Memory B cell (primary cell): ENCODE measurements around the gene EPHA6.

Experiments used
- ATAC-seq: fragments of 150-1000 bp; cut with Tn5 transposase; 2 replicates; pipeline ENCODE4 v1.10.0; 2021; ENCODE audit warnings: low read depth, mild to moderate bottlenecking, moderate library complexity
- DNase-seq, 2 donors: peaks; one replicate each; pipeline ENCODE4 v3.0.0; 2022; ENCODE audit warnings: low spot score in 2 of 2
- H3K27ac Mint-ChIP-seq: one replicate; pipeline ENCODE4 v1.8.0; 2022; ENCODE audit warnings: mild to moderate bottlenecking, moderate library complexity, mixed read lengths
- H3K27me3 Mint-ChIP-seq: one replicate; pipeline ENCODE4 v1.8.0; 2022; ENCODE audit warnings: mixed read lengths
- H3K36me3 Mint-ChIP-seq: one replicate; pipeline ENCODE4 v1.8.0; 2022; ENCODE audit warnings: mild to moderate bottlenecking, mixed read lengths
- H3K4me1 Mint-ChIP-seq: one replicate; pipeline ENCODE4 v1.8.0; 2022; ENCODE audit warnings: mixed read lengths
- H3K4me3 Mint-ChIP-seq: one replicate; pipeline ENCODE4 v1.8.0; 2022; ENCODE audit warnings: mild to moderate bottlenecking, moderate library complexity, mixed read lengths
- H3K9me3 Mint-ChIP-seq: one replicate; pipeline ENCODE4 v1.8.0; 2022; ENCODE audit warnings: mixed read lengths

The EPHA6 gene

GRCh38 chr3:97764407-97765238 is 950.2 kb downstream of the EPHA6 start, which contains the start of gene ARL6:
Gene ARL6, plus strand, starts transcription at chr3:97764758. Its CDS starts 3,350 bp downstream, at chr3:97768108.
- ATAC-seq: peak; percentile 87
- Mint-ChIP-seq H3K4me3 (peak within 1 kb of the TSS; percentile 98), H3K9me3 (peaks cover 1% of the 10 kb centered on the region)

GRCh38 chr3:97765336-97765735 is 950.9 kb downstream of the EPHA6 start:
- H3K36me3 Mint-ChIP-seq: peaks cover 7% of the 10 kb centered on the region
- ATAC-seq (no peak), DNase-seq (no peak)
- H3K4me3 Mint-ChIP-seq: peak overlapping the region; percentile 98
- peaks cover 1% of the 10 kb centered on the region for H3K9me3 Mint-ChIP-seq
- H3K27me3 Mint-ChIP-seq: no peaks in the 10 kb centered on the region
- H3K27ac Mint-ChIP-seq: peak overlapping the region; percentile 93
- peaks cover 12% of the 10 kb centered on the region for H3K4me1 Mint-ChIP-seq

More at GRCh38 chr3:97764407-97765238, 950.2 kb downstream of the EPHA6 start, which contains the start of gene ARL6:
- H3K36me3 Mint-ChIP-seq: peaks cover 2% of the 10 kb centered on the region
- H3K27ac Mint-ChIP-seq: peak within 1 kb of the TSS; percentile 93
- peaks cover 12% of the 10 kb centered on the region for H3K4me1 Mint-ChIP-seq
- H3K27me3 Mint-ChIP-seq: no peaks in the 10 kb centered on the region
- DNase-seq: peak; percentile 36 to 68

- DNase-seq (no peak), ATAC-seq (no peak)
- H3K9me3 Mint-ChIP-seq: no peaks in the 10 kb centered on the region
- H3K4me1 Mint-ChIP-seq: no peaks in the 10 kb centered on the region
- no peak overlapping the region for H3K4me3 Mint-ChIP-seq
- no peaks in the 10 kb centered on the region for H3K27me3 Mint-ChIP-seq
- no peak overlapping the region for H3K27ac Mint-ChIP-seq
- H3K36me3 Mint-ChIP-seq: peaks cover 24% of the 10 kb centered on the region
These were observed 958.5 kb downstream of the EPHA6 start for GRCh38 chr3:97772926-97773325.

DNA sequence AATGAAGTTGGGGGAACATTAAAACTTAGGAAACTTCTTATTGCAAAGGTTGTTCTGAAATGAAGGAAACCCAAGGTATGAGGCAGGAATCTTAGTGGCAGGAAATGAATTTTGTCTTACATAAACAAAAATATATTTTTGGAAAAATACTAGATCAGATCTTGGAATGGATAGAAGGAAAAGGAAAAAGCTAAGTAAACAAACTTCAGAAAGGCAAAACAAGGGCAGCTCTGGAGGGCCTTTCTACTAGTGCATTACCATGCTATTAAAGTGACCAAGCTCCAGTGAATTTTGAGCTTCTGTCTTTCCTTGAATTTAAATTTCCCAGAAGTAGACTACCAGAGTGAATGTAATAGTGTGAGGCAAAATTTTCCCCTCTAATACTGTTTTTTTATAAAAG is 963.8 kb downstream of the EPHA6 start:
- no peak overlapping the region for H3K4me3 Mint-ChIP-seq
- no peaks in the 10 kb centered on the region for H3K9me3 Mint-ChIP-seq
- peaks cover 9% of the 10 kb centered on the region for H3K36me3 Mint-ChIP-seq

DNA sequence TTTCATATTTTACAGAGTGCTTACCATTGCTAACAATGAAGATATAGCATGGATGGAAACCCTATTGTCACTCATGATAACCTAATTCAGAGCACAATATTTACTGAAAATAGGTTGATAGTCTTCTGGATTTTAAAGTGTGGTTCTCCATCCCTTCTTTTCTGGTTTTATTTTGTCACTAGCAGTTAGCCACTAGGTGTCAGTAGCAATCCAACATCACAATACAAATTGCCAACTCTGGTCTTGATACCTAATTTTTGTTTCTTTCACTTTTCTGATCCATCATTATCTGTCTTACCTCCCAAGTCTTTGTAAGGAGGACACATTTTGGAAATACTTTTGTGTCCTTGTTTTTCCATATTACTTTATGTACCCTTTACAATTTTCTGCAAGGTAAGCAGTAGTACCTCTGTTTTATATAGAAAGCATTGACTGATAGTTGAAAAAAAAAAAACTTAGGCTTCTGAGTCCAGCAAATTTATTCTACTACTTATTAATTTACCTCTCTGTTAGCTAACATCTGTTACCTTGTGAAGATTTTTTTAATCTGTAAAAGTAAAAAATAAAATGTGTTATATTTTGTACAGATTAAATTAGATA is 979.1 kb downstream of the EPHA6 start:
- no peak overlapping the region for H3K27ac Mint-ChIP-seq

More for the DNA sequence above, 963.8 kb downstream of the EPHA6 start:
- no peaks in the 10 kb centered on the region for H3K4me1 Mint-ChIP-seq
- no peaks in the 10 kb centered on the region for H3K27me3 Mint-ChIP-seq
- H3K27ac Mint-ChIP-seq: no peak overlapping the region
- DNase-seq: no peak
- ATAC-seq: no peak

GRCh38 chr3:97795951-97796350 is 981.6 kb downstream of the EPHA6 start:
- Mint-ChIP-seq H3K36me3 (no peaks in the 10 kb centered on the region), H3K4me1 (no peaks in the 10 kb centered on the region), H3K27ac (no peak overlapping the region), H3K27me3 (no peaks in the 10 kb centered on the region), H3K9me3 (no peaks in the 10 kb centered on the region), H3K4me3 (no peak overlapping the region)
- DNase-seq (no peak), ATAC-seq (no peak)

More for the DNA sequence above, 979.1 kb downstream of the EPHA6 start:
- Mint-ChIP-seq H3K9me3 (no peaks in the 10 kb centered on the region), H3K4me1 (no peaks in the 10 kb centered on the region), H3K27me3 (no peaks in the 10 kb centered on the region), H3K4me3 (no peak overlapping the region), H3K36me3 (no peaks in the 10 kb centered on the region)
- no peak for ATAC-seq
- peak in 1 of 2 donors; percentile 36 for DNase-seq
